NCI-H1436 (cell line): ENCODE results near the gene LRFN4.

ENCODE experiments used
- DNase-seq: peaks from one replicate; lab custom pipeline; 2025; lab: John Stamatoyannopoulos, UW

Gene LRFN4

DNA sequence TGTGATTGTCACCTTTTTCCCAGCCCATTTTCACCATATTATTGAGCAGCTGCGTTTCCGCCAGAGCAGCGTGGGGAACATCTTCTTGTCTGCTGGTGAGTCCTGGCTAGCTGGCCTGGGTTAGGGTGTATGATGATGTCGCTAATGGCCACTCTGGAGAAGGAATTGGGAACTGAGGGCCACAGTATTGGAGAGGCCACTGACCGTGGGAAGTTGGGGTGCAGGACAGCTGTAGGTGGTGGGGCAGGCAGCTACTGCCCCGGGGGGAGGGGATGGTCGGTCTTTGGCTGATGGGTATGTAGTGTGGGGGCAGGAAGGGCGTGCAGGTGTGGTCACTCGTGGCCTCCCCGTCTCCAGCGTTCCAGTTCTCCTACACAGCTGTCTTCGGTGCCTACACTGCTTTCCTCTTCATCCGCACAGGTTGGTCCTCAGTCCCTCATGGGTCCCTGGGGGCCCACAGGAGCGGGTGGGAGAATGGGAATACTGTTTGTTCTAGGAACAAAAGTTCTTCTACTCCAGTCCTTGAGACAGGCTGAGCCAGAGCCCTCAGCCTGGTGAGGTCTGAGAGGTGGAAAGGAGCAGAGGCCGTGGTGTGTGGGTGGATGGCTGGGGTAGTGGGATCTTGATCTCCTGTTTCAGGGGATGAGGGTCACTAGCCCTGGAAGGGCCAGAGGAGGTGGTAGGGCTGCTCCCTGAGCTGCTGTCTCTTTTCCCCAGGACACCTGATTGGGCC is 11.6 kb upstream of the LRFN4 start:
- DNase-seq = no peak

DNA sequence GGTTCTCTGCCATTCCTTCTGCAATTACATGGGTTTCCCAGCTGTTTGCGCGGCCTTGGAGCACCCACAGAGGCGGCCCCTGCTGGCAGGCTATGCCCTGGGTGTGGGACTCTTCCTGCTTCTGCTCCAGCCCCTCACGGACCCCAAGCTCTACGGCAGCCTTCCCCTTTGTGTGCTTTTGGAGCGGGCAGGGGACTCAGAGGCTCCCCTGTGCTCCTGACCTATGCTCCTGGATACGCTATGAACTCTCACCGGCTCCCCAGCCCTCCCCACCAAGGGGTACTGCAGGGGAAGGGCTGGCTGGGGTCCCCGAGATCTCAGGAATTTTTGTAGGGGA is 11.0 kb upstream of the LRFN4 start:
- no peak for DNase-seq

DNA sequence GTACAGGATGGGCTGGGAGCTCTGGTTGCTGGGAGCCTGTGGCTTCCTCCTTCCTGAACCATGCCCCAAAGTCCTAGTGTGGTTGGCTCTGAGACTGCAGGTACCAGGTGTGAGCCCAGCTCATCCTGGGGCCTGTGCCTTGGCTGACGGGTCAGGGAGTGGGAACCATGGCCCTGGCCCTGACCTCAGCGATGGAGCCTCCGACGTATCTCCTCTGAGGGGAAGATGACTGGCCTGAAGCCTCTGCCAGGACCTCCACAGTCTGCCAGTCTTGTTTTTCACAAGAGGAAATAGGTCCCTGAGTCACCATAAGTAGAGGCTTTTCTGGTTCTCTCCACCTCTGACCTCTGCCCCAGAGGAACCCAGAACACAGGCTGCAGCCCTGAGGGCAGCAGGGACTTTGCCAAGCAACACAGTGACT is 10.2 kb upstream of the LRFN4 start:
- no peak for DNase-seq

DNA sequence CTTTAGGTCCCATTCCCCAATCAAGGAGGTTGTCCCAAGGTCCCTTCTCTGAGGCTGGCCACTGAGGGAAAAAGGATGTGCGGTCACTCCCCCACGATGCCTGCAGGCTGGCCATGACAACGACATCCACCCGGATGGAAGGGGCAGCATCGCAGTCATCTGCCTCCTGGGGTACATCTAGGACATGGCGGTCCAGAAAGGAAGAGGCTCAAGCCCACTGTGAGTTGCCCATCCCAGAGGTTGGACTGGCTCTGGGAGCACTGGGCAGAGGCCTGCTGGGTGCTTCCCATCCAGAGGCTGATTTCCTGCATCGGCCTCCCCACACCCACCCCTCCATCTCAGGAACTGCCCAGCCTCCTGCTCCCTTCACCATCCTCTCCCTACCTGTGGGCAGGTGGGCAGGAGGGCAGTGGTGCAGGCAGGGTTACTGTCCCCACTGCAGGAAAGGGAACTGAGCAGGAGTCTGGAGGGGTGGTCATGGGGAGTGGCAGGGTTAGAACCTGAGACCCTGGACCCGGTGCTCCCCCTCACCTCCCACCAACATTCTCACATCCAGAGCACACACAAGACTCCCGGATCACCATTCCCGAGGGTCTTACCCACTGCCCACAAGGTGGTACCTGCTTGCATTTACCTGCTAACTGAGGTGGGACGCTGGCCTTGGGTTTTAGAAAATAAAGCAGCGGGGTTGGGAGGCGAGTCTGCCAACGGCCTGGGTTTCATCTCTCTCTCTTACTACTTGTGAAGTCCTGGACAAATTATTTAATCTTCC is 9.2 kb upstream of the LRFN4 start:
- DNase-seq = no peak

DNA sequence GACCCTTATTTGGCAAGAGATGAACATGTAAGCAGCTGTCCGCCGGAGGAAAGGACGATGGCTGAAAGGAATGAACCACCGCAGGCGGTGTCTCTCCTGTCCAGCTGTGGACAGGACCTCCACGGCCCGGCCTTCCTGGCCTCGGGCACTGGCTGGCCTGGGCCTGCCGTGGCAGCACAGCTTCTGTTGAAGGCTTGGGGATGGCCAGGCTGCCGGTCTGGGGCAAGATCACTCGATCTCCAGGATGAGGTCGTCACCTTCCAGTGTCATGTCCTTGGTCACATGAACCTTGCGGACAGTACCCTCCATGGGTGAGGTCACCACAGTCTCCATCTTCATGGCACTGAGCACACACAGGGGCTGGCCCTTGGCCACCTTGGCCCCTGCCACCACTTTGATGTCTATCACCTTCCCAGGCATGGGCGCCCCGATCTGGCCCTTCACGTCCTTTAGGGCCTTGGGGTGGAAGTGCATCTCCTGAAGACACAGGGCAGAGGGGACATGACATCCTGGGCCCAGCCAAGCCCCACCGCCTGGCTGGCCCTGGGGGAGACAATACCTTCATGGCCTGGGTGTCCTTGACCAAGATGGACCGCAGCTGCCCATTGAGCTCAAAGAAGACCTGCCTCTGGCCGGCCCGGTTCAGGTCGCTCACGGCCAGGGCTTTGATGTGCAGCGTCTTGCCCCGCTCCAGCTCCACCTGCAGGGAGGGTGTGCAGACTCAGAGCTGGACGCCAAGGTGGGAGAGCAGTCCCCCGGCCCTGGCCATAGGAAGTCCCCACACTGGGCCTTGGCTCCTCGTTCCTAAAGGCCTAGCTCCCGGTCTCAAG is 8.0 kb upstream of the LRFN4 start:
- no peak for DNase-seq

DNA sequence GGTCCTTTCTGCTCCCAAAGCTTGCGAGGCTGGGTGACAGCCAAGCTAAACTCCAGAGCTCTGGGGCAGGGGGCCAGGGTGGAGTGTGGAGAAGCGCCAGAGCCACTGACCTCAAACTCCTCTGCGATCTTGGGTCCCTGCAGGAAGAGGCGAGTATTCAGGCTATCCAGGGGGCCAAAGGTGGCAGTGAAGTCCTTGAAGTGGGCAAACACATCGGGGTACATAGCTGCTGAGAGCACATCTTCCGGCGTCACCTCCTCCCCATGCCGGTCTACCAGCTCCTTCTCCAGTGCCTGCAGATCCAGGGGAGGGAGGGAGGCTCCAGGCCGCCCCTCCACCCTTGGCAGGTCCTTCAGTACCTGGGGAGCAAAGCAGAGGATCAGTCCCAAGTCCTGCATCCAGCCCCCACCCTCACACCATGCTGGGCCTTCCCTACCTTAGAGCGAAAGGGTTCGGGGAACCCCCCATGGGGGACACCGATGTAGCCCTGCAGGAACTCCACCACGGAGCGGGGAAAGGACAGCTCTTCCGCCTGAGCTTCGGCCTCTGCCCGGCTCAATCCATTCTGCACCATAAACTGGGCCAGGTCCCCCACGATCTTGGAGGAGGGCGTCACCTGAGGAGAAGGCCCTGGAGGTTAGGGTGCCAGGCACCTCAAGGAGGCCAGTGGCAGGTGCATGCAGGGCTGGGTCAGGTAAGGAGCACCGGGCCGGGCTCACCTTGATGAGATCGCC is 7.2 kb upstream of the LRFN4 start:
- no peak for DNase-seq

DNA sequence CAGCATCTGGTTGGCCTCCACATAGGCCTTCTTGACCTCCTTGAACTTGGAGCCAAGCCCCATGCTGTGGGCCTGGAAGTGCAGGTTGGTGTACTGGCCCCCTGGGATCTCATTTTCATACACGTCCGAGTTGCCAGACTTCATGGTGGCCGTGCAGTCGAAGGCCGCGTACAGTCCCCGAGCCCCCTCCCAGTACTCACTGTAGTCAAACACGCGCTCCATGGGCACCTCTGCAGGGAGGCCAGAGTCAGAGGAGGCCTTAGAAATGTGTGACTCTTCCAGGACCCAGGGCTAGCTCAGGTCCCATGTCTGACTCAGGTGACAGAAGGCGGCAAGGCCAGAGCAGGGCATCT is 6.7 kb upstream of the LRFN4 start:
- no peak for DNase-seq

DNA sequence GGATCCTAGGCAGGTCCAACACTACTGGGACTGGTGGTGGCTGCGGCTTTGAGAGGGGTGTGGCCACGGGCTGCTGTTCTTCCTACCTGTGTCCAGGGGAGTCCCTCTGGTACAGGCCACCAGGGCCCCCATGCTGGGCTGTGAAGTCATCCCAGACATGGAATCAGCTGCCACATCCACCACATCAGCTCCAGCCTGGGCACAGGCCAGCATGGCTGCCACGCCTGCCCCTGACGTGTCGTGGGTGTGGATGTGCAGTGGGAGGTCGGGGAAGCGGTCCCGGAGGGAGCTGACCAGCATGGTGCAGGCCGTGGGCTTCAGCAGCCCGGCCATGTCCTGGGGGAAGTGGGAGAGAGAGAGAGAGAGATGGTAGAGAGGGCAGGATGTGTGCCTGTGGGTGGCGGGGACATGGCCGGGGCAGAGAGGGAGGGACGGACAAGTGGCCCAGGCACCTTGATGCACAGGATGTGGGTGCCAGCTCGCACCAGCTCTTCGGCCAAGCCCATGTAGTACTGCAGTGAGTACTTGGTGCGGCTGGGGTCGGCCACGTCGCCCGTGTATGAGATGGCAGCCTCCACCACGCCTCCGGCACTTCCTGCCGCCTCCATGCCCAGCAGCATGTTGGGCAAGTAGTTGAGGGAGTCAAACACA is 6.2 kb upstream of the LRFN4 start:
- DNase-seq = no peak

DNA sequence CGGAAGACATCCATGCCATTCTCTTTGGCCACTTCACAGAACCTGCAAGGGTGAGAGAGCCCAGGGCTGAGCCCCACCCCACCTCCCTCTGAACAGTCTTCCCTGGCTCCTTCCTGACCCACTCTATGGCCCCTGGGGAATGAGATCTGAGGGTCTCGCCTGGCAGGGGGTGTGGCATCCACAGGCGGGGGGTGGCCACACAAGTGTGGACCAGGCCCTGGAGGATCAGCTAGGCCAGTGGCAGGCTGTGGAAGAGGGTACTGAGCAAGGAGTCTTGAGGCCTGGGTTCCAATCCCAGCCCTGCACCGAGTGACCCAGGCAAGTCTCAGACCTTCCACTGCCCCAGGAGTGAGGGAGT is 5.6 kb upstream of the LRFN4 start:
- DNase-seq = no peak

DNA sequence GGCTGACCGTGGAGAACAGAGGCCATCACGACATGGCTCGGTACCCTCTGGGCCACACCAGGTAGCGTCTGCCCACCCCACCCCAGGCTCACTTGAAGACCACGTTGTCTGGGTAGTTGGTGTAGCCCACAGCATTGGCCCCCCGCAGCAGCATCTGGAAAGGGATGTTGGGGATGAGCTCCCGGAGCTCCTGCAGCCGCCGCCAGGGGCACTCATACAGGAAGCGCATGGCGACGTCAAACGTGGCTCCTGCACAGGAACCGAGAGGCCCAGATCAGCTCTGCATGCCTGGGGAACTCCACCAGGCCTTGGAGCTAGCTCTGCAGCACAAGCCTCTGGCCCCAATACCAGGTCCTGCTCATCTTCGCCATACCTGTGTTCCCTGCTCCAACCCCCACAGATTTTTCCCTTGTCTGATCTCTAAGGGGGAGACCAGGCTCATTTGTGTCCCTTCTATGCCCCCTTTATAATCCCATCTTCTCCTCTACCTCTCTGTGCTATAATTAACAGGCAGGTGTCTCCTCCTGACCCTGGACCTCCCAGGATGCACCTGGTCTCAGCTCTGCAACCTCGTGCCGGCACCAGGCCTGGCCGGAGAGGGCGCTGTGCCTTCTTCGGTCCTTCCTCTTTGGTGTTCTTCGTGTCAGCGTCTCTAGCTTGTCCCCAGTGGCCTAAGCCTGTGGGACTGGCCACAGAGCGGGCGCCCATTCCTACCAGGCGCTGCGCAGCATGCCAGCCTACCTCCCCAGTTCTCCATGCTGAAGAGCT is 5.0 kb upstream of the LRFN4 start:
- DNase-seq = no peak

DNA sequence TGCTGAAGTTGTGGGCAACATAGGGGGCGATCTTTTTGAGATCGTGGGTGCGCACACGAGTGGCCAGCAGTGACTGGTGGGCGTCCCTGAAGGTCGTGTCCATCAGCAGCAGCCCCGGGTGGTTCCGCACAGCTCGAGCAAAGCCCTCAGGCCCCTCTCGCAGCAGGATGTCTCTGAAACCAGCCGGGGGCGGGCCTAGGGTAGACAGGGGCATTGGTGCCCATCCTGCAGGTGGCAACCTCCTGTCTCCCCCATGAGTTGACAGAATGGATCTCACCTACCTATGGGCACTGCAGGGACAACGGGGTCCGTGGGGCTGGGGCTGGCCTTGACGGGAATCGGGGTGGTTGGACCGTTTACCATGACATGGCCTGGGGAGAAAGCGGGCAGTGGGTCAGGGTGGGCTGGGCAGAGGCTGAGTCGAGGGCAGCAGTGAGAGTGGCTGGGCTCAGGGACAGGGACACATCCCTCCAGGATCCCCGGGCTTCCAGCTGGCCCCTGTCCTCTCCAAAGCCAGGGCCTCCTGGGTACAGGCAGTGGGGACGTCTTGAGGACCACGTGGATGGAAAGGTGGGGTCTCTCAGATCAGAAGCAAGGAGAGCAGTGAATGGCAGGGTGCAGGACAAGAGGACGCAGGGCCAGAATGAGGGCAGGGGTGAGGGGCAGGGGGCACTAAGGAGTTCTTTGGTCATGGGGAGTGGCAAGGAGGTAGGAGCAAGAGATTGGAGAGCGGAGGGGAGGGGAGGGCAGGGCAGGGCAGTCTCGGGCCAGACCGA is 4.2 kb upstream of the LRFN4 start:
- DNase-seq = no peak

DNA sequence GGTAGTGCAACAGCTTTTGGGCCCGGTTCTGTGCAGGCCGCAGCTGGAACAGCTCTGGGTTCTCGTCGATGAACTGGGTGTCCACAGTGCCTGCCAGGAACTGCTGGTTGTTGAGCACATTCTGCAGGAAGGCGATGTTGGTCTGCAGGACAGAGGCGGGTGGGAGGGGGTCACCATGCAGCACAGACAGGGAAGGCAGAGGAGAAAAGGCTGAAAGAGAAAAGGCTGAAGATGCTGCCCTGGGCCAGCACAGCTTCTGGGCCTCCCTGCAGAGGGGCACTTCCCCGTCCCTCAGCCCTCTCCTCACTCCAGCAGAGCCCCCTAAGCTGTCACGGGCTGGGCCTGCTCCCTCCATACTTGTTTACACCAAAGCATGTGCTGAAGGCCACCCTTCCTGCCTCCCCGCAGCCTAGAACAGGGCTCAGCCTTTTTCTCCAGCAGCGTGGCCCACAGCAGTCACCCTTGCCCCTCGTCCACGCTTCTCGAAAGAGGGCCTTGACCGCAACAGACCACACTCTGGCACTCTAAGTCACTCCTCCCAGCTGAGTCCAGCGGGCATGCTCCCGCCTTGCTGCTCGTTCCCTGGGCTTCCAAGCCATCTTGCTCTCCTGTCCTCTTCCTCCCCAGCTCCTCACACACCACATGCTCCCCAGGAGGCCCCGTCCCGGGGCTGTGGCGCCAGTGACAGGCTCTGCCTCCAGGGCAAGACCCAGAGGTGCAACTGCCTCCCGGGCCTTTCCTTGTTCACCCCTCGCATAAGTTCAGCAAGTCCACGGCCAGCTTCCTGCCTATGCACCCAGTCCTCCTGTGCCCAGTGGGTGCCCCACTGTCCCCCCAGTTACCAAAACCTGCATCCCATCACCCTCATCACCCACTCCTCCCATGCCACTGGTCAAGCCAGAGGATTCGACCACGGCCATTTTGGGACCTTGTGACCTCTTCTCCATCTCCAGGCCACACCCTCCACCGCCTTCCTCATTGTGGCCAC is 3.3 kb upstream of the LRFN4 start:
- no peak for DNase-seq

DNA sequence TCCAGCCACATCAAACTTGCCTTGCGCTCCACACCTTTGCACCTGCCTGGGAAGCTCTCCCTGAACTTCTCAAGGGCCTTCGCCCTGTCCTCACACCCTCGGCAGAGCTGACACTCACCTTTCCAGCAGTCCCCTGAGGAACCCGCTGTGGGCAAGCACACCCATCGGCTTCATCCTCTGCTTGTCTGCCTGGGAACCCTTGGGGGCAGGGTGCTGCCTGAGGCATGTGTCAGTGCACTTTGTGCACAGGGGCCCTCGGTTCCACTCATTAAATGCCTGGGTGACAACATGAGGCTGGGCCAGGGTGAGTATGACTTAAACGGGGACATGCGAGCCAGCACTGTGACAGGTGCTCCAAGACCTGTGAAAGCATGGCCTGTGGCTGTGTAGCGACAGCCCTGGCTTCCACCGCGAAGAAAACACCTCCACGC is 2.6 kb upstream of the LRFN4 start:
- DNase-seq = no peak

DNA sequence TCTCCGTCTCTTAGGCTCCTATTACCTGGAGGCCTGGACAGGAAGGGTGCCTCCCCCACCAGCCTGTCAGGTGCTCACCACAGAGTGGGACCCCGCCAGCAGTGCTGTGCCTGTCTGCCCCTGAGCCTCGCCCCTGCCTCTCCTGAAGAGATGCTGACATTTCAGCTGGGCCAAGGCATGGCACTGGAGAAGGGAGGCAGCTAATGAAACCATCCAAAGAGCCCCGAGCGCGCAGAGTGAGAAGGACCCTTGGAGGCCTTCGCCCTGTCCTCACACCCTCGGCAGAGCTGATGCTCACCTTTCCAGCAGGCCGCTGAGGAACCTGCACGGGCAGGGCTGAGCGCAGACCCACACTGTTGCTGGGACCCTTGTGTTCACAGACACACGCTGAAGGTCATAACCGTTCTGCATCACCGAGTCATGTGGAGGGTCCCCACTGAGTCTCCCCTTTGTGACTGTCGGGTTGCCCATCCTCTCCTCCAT is 2.1 kb upstream of the LRFN4 start:
- DNase-seq = no peak

DNA sequence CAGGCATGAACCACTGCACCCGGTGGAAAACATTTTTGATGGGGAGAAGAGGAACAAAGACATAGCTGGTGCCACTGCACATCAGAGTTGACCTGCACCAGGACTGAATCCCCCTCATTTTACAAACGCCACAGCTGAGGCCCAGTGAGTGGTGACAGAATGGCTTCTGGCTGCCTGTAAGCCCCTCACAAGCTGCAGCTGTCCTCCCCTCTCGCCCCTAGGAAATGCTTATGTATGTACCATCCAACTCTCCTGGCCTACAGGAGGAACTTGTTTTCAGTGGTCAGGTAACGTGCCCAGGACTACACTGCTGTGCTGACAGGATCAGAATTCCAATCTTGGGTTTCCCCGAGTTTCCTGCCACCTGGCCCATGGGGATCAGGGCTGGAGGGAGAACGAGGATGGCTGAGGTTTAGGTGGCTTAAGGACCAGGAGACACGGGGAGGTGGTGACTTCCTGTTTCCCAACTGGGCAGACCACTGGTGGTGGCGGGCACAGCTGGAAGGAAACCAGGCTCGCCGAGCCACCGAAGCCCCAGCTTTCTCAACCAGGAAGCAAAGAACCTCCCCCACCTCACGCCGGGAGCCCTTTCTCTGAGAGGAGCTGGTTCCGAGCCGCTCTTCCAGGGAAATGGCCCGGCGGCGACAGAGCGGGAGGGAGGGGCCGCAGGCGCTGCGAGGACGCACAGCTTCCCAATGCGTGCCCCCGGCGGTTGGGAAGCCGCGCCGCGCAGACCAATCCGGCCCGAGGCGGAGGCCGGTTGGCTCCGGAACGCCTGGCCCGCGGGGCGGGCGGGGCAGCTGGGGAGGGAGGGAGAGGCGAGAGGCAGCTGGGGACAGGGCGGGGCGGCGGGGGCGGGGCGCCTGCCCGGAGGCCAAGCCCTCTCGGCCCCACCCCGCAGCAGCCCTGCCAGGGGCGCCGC is 1.0 kb upstream of the LRFN4 start:
- DNase-seq = peak; percentile 86

DNA sequence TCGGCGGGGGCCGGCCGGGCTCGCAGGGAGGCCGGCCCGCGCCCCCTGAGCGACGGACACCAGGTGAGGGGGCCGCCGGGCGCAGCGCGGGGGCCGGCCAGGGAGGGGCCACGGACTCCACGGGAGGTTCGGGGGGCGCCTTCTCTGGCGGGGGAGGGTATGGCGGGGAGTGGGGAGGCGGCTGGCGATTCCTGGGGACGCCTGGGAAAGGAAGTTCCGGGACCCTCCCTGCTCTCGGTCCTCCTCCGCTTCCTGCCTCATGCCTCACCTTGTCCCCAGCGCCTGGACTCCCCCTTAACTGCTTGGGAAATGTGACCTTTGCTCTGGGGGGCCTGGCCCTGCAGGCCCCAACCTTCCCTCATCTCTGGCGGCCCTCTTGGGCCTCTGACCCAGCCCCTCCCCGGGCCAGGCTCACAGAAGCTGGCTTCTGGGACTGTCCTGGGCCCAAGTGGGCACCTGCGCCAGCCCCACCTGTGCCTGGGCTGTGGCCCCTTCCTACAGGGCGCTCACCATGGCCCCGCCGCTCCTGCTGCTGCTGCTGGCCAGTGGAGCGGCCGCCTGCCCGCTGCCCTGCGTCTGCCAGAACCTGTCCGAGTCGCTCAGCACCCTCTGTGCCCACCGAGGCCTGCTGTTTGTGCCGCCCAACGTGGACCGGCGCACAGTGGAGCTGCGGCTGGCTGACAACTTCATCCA is 516 bp downstream of the LRFN4 start:
- no peak for DNase-seq

DNA sequence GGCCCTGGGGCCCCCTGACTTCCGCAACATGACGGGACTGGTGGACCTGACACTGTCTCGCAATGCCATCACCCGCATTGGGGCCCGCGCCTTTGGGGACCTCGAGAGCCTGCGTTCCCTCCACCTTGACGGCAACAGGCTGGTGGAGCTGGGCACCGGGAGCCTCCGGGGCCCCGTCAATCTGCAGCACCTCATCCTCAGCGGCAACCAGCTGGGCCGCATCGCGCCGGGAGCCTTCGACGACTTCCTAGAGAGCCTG is 992 bp downstream of the LRFN4 start:
- DNase-seq = no peak
